ENCODE measurements around the gene FAM20C.

FAM20C gene

GRCh38 chr7:273327-273726 lies 81.0 kb downstream of the FAM20C start:
- no peak for DNase-seq (ENCODE audit: low read depth)
- H3K4me3 ChIP-seq (ENCODE audit: control insufficient read depth, low read depth, low read length): no peak overlapping the region
- no peak for TF ChIP-seq CTCF (IDR thresholded peaks at IDR 0.05; ENCODE audit: control insufficient read depth, insufficient read depth, low read depth, low read length, missing control alignments)

DNA sequence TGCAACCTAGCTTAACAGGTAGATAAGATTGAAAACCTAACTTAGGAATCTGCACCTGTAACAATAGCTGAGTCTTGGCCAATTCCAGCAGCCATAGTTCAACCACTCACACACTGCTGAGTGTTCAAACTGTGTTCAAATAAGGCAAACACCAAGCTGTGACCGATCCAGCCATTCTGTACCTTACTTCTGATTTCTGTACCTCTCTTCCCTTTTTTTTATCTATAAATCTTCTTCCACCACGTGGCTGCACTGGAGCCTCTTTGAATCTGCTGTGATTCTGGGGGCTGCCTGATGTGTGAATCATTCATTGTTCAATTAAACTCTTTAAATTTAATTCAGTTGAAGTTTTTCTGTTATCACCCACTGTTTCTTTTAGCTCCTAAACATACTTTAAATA lies 81.9 kb downstream of the FAM20C start:
- no peak for DNase-seq (ENCODE audit: low read depth)
- H3K4me3 ChIP-seq (ENCODE audit: control insufficient read depth, low read depth, low read length): no peak overlapping the region
- no peak for TF ChIP-seq CTCF (IDR thresholded peaks at IDR 0.05; ENCODE audit: control insufficient read depth, insufficient read depth, low read depth, low read length, missing control alignments)

- H3K4me3 ChIP-seq (ENCODE audit: control insufficient read depth, low read depth, low read length): no peak overlapping the region
- DNase-seq (ENCODE audit: low read depth): no peak
- no peak for TF ChIP-seq CTCF (IDR thresholded peaks at IDR 0.05; ENCODE audit: control insufficient read depth, insufficient read depth, low read depth, low read length, missing control alignments)
Measured at GRCh38 chr7:276230-276835, 84.0 kb downstream of the FAM20C start.

- no peak overlapping the region for H3K4me3 ChIP-seq (ENCODE audit: control insufficient read depth, low read depth, low read length)
- no peak for TF ChIP-seq CTCF (IDR thresholded peaks at IDR 0.05; ENCODE audit: control insufficient read depth, insufficient read depth, low read depth, low read length, missing control alignments)
- DNase-seq (ENCODE audit: low read depth): no peak
Measured at GRCh38 chr7:277228-277627, 84.9 kb downstream of the FAM20C start.

DNA sequence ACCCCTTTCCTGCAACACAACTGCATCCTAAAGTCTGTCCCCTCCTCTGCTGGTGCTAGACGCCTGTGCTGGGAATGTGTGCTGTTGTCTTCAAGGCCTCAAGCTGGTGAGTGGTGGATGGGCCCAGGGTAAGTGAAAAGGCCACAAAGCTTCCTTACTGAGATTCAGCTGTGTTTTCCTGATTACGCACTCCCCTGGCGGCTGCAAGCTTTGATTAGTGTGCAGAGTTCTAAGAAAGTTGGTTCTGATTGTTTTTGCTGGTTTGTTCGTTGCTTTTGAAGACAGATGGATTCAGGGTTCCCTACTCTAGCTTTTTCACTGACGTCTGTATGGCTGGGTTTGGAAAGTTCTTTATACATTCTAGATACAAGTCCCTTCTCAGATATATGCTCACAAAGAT lies 85.7 kb downstream of the FAM20C start:
- no peak for DNase-seq (ENCODE audit: low read depth)
- no peak for TF ChIP-seq CTCF (IDR thresholded peaks at IDR 0.05; ENCODE audit: control insufficient read depth, insufficient read depth, low read depth, low read length, missing control alignments)
- no peak overlapping the region for H3K4me3 ChIP-seq (ENCODE audit: control insufficient read depth, low read depth, low read length)

GRCh38 chr7:279821-280220 lies 87.5 kb downstream of the FAM20C start:
- H3K4me3 ChIP-seq (ENCODE audit: control insufficient read depth, low read depth, low read length): no peak overlapping the region
- DNase-seq (ENCODE audit: low read depth): no peak

More at GRCh38 chr7:279821-280220, 87.5 kb downstream of the FAM20C start:
- TF ChIP-seq CTCF (IDR thresholded peaks at IDR 0.05; ENCODE audit: control insufficient read depth, insufficient read depth, low read depth, low read length, missing control alignments): no peak

Measured in AG09309 (cell line).